Testis (tissue), 2 donors: ENCODE measurements around the gene SLC7A6OS.

Source experiments
- POLR2A ChIP-seq: fragments of 450-650 bp; IDR thresholded peaks from one replicate; pipeline ENCODE4 v1.6.1; 2017; ENCODE audit warnings: antibody characterized with exemption, mild to moderate bottlenecking, moderate library complexity
- TF ChIP-seq, protein P1 (sequence below), 3 experiments: fragments of 450-650 bp in 2 of 3; fragments of 200-600 bp in 1 of 3; sonication (generic) in 1 of 3; IDR thresholded peaks; one replicate each; pipeline ENCODE4 v1.5.1; 2016 to 2019; ENCODE audit warnings: antibody characterized with exemption in 3 of 3, mild to moderate bottlenecking in 2 of 3, moderate library complexity in 1 of 3

DNA sequence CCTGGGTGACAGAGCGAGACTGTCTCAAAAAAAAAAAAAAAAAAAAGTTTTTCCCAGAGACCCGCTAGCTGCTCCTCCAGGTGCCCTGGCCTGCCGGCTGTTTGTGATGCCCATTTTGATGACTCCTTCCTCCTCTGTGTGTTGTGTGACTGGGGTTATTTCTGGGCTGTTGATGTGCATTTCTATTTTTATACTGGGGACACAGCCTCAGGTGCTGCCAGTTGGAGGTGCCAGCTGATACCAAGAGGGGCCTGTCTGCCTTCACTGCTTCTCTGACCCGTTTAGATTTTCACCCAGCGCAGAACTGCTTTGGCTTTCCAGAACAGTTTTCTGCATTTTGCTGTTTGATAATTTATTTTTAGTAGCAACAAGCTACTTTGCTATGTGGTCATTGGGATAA lies 58.9 kb downstream of the SLC7A6OS start:
- TF ChIP-seq, protein P1, sequence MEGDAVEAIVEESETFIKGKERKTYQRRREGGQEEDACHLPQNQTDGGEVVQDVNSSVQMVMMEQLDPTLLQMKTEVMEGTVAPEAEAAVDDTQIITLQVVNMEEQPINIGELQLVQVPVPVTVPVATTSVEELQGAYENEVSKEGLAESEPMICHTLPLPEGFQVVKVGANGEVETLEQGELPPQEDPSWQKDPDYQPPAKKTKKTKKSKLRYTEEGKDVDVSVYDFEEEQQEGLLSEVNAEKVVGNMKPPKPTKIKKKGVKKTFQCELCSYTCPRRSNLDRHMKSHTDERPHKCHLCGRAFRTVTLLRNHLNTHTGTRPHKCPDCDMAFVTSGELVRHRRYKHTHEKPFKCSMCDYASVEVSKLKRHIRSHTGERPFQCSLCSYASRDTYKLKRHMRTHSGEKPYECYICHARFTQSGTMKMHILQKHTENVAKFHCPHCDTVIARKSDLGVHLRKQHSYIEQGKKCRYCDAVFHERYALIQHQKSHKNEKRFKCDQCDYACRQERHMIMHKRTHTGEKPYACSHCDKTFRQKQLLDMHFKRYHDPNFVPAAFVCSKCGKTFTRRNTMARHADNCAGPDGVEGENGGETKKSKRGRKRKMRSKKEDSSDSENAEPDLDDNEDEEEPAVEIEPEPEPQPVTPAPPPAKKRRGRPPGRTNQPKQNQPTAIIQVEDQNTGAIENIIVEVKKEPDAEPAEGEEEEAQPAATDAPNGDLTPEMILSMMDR (IDR thresholded peaks at IDR 0.05) = no peak
- no peak for TF ChIP-seq POLR2A
